ENCODE results near the gene BLACAT1. TPM values are rescaled to one million over a fixed set of nuclear protein-coding genes. Genes with fewer than 3 reads are reported as not detected.

The BLACAT1 gene
- total RNA-seq, 1 donor from 2014 or later = 0.07 TPM

DNA sequence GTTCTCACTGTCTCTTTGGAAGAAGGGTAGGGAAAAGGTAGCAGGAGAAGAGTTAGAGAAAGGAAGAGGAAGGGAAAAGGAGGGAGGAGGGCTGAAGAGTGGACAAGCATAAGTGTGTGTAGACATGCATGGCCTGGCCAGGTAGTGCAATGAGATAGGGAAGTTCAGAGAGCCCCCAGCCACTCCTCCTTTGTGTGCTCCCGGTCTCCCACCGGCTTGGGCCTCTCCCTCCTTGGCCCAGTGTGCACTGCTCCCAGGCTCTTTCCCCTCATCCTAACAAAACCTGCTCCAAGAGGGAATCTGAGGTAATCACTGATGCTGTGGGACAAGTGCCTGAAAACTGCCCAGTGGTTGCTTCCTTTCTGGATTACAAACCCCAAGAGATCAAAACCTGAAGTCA, 23.7 kb downstream of the BLACAT1 start:
- Mint-ChIP-seq H3K27ac (no peak overlapping the region), H3K36me3 (ENCODE audit: low read depth) (no peaks in the 10 kb centered on the region), H3K9me3 (no peaks in the 10 kb centered on the region), H3K4me3 (no peak overlapping the region), H3K4me1 (peaks cover 51% of the 10 kb centered on the region), H3K27me3 (no peaks in the 10 kb centered on the region)
- TF ChIP-seq, protein P1, sequence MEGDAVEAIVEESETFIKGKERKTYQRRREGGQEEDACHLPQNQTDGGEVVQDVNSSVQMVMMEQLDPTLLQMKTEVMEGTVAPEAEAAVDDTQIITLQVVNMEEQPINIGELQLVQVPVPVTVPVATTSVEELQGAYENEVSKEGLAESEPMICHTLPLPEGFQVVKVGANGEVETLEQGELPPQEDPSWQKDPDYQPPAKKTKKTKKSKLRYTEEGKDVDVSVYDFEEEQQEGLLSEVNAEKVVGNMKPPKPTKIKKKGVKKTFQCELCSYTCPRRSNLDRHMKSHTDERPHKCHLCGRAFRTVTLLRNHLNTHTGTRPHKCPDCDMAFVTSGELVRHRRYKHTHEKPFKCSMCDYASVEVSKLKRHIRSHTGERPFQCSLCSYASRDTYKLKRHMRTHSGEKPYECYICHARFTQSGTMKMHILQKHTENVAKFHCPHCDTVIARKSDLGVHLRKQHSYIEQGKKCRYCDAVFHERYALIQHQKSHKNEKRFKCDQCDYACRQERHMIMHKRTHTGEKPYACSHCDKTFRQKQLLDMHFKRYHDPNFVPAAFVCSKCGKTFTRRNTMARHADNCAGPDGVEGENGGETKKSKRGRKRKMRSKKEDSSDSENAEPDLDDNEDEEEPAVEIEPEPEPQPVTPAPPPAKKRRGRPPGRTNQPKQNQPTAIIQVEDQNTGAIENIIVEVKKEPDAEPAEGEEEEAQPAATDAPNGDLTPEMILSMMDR (IDR thresholded peaks at IDR 0.05) = no peak
- intact Hi-C loops (cut with micrococcal nuclease) = loop anchor here (5.0 kb wide), 1 partner anchor 80 kb away; no protein-coding TSS in a partner anchor
- ChIA-PET POLR2A (no interaction called here), CTCF (interaction anchor here (1.4 to 1.9 kb wide), 2 partner anchors 9 to 11 kb away, joined by 3 to 6 read pairs; partner anchors contain the start of gene LEMD1)
- DNase-seq (no peak), ATAC-seq (ENCODE audit: low read depth) (no peak)

DNA sequence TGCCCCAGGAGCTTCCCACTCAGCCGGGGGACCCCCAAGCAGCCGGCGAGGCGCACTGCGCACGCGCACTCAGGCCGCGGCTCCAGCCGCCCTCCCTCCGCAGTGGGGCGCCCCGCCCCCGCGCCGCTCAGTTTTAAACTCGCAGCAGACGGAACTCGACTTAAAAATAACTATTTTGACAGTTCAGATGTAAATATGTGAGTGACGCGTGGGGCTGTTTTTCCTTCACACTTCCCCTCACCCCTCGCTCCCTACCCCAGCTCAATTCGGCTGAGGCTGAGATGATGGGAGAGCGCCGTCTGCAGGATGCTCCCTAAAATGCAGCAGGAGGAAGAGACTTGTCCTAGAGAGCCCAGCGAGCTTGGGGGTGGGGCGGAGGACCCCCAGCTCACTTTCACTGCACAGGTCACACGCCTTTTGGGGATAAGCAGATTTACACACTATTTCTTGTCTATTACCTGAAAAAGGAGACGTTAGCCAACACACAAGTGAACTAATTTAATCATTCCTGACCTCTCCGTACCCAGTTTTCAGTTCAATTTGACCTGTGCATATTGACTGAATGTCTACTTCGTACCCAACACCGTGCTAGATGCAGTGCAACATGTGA, 25.0 kb downstream of the BLACAT1 start:
- H3K4me3 Mint-ChIP-seq = peak overlapping the region; percentile 84
- CTCF ChIA-PET = interaction anchor here (1.1 to 1.9 kb wide), 8 partner anchors 10 to 157 kb away, joined by 3 to 8 read pairs (median 4); no protein-coding TSS in a partner anchor
- H3K27ac Mint-ChIP-seq = peak overlapping the region; percentile 55
- peaks cover 39% of the 10 kb centered on the region for H3K4me1 Mint-ChIP-seq
- DNase-seq (peak; percentile 67), ATAC-seq (ENCODE audit: low read depth) (peak; percentile 85)
- no peaks in the 10 kb centered on the region for H3K27me3 Mint-ChIP-seq
- POLR2A ChIA-PET = interaction anchor here (0.5 to 0.6 kb wide), 2 partner anchors 130 to 136 kb away, joined by 3 to 4 read pairs; no protein-coding TSS in a partner anchor
- intact Hi-C loops (cut with micrococcal nuclease) = loop anchor here (2.0 to 5.0 kb wide), 4 partner anchors 28 to 96 kb away; no protein-coding TSS in a partner anchor
- no peaks in the 10 kb centered on the region for H3K36me3 Mint-ChIP-seq (ENCODE audit: low read depth)
- TF ChIP-seq, protein P1 (IDR thresholded peaks at IDR 0.05) = no peak
- H3K9me3 Mint-ChIP-seq = no peaks in the 10 kb centered on the region

DNA sequence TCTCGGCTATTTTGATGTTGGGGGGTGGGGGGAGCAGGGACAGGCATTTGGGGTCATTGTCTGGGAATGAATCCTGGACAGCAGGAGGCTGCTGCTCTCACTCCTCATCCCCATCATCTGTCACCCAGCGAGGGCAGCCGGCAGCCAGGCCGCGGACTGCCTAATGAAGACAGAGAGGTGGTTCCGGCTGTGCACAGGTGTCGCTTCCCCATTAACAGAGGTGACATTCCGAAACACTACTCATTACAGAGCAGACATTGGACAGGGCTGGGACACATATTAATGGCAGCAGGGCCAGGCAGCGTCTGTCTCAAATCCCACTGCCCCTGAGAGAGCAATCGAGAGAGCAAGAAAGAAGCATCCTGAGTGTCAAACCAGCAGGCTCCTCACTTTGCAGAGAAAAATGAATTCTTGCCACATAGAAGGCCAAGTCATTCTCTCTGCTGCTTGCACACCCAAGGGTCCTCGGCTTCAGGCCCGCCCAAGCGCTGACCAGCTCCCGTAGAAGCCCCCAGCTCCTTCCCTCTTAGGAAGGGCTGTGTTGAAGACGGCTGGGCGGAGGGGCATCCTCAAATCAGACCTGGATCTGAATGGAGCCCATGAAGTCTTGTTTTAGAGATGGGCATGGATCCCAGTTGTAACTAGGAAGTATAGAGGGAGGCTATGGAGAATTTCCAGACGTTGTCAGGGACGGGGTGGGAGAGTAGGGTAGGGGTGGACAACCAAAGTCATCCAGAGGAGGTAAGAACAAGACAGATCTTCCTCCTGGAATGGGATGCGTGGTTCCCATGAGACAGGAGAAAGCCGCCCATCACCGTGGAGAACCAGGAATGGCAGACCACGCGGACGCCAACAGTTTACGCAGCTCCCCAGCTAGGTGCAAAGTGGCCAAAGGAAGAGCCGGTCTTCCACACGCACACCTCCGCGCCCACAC, 25.8 kb downstream of the BLACAT1 start:
- TF ChIP-seq, protein P1 (IDR thresholded peaks at IDR 0.05) = no peak
- no peak for DNase-seq
- Mint-ChIP-seq H3K9me3 (no peaks in the 10 kb centered on the region), H3K4me3 (peak overlapping the region; percentile 84), H3K27me3 (no peaks in the 10 kb centered on the region), H3K27ac (no peak overlapping the region), H3K36me3 (ENCODE audit: low read depth) (no peaks in the 10 kb centered on the region), H3K4me1 (peaks cover 31% of the 10 kb centered on the region)
- POLR2A ChIA-PET = interaction anchor here (0.6 to 0.7 kb wide), 2 partner anchors 52 to 139 kb away, joined by 3 to 6 read pairs; a partner anchor contains a TSS
- no peak for ATAC-seq (ENCODE audit: low read depth)
- CTCF ChIA-PET = interaction anchor here (1.1 to 1.9 kb wide), 7 partner anchors 11 to 157 kb away, joined by 3 to 8 read pairs (median 4); no protein-coding TSS in a partner anchor
- intact Hi-C loops (cut with micrococcal nuclease) = loop anchor here (2.0 to 5.0 kb wide), 4 partner anchors 29 to 95 kb away; no protein-coding TSS in a partner anchor

DNA sequence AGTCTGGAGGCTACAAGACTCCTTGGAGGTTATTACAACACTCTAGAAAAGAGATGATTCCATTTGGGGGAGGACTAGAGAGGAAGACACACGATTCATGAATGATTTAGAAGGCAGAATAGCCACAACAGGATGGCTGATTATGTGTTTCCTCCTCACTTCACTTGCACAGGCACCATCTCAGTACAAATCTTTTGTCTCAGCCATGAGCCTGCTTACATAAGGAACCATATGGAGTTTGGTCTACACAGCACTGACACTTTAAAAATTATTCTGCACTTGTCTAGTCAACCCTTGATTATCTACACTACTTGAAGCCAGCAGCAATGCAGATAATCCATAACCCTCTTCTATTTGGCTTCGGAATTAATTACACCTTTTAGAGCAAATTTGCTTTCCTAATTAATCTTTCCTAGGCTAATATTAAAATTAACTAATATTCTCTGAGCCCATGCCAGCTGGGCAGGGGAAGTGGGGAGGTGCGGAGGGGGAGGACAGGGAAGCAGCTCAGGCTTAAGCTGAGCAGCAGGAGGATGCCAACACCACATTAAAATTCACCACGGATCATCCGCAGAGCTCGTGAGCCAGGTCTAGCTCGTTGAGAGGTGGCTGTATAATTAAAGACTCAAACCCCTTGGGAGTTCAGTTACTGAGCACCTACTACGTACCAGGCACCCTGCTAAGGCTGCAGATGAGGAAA, 30.8 kb downstream of the BLACAT1 start:
- Mint-ChIP-seq H3K27ac (no peak overlapping the region), H3K4me3 (no peak overlapping the region), H3K4me1 (peaks cover 2% of the 10 kb centered on the region), H3K9me3 (no peaks in the 10 kb centered on the region), H3K27me3 (peaks cover 15% of the 10 kb centered on the region), H3K36me3 (ENCODE audit: low read depth) (no peaks in the 10 kb centered on the region)
- CTCF ChIA-PET = interaction anchor here (1.0 to 2.7 kb wide), 3 partner anchors 60 to 152 kb away, joined by 3 to 11 read pairs (median 3); no protein-coding TSS in a partner anchor
- ATAC-seq (ENCODE audit: low read depth) = no peak
- POLR2A ChIA-PET = no interaction called here
- TF ChIP-seq, protein P1 (IDR thresholded peaks at IDR 0.05) = no peak
- no peak for DNase-seq
- intact Hi-C loops (cut with micrococcal nuclease) = no loop called here

Data from activated B cell treated with CpG ODN at 0.5 μM for 24 hours (primary cell).